ENCODE measurements around the gene FHOD3.
A peak's percentile ranks its signal among the peaks of the same experiment; 100 is the strongest.
"Not testable (repeated sequence)": the region's sequence is repeated elsewhere in the genome, so short reads cannot be mapped to it uniquely, and the experiment has no call there.

Gene FHOD3

GRCh38 chr18:36450264-36450663 is 152.8 kb downstream of the FHOD3 start:
- DNase-seq (ENCODE audit: low read depth), result no peak

- DNase-seq (ENCODE audit: low read depth), result no peak
Measured at GRCh38 chr18:36451454-36452251, 154.1 kb downstream of the FHOD3 start.

- no peak for DNase-seq (ENCODE audit: low read depth)
Measured at GRCh38 chr18:36454245-36454644, 156.7 kb downstream of the FHOD3 start.

- DNase-seq (ENCODE audit: low read depth), result no peak
Measured at GRCh38 chr18:36454848-36455458, 157.4 kb downstream of the FHOD3 start.

- DNase-seq (ENCODE audit: low read depth), result no peak
Measured at GRCh38 chr18:36455931-36456330, 158.4 kb downstream of the FHOD3 start.

- no peak for DNase-seq (ENCODE audit: low read depth)
Measured at GRCh38 chr18:36456622-36457021, 159.1 kb downstream of the FHOD3 start.

- DNase-seq (ENCODE audit: low read depth), result no peak
Measured at GRCh38 chr18:36457683-36458082, 160.2 kb downstream of the FHOD3 start.

- DNase-seq (ENCODE audit: low read depth), result no peak
Measured at GRCh38 chr18:36458306-36458705, 160.8 kb downstream of the FHOD3 start.

- DNase-seq (ENCODE audit: low read depth), result no peak
Measured at GRCh38 chr18:36459203-36459602, 161.7 kb downstream of the FHOD3 start.

GRCh38 chr18:36459786-36460185 is 162.3 kb downstream of the FHOD3 start:
- DNase-seq (ENCODE audit: low read depth), result no peak

- no peak for DNase-seq (ENCODE audit: low read depth)
Measured at GRCh38 chr18:36460324-36460850, 162.9 kb downstream of the FHOD3 start.

GRCh38 chr18:36460854-36461253 is 163.3 kb downstream of the FHOD3 start:
- no peak for DNase-seq (ENCODE audit: low read depth)

GRCh38 chr18:36461551-36461987 is 164.1 kb downstream of the FHOD3 start:
- DNase-seq (ENCODE audit: low read depth), result no peak

- not testable (repeated sequence) for DNase-seq (ENCODE audit: low read depth)
Measured at GRCh38 chr18:36463516-36463915, 166.0 kb downstream of the FHOD3 start.

GRCh38 chr18:36464126-36464651 is 166.7 kb downstream of the FHOD3 start:
- DNase-seq (ENCODE audit: low read depth), result peak; percentile 34

- no peak for DNase-seq (ENCODE audit: low read depth)
Measured at GRCh38 chr18:36465276-36465675, 167.8 kb downstream of the FHOD3 start.

GRCh38 chr18:36465970-36466369 is 168.5 kb downstream of the FHOD3 start:
- DNase-seq (ENCODE audit: low read depth), result no peak

- no peak for DNase-seq (ENCODE audit: low read depth)
Measured at GRCh38 chr18:36467614-36468013, 170.1 kb downstream of the FHOD3 start.

- DNase-seq (ENCODE audit: low read depth), result no peak
Measured at GRCh38 chr18:36468161-36468560, 170.6 kb downstream of the FHOD3 start.

- no peak for DNase-seq (ENCODE audit: low read depth)
Measured at GRCh38 chr18:36469461-36469860, 171.9 kb downstream of the FHOD3 start.

- no peak for DNase-seq (ENCODE audit: low read depth)
Measured at GRCh38 chr18:36470896-36471295, 173.4 kb downstream of the FHOD3 start.

GRCh38 chr18:36471393-36471792 is 173.9 kb downstream of the FHOD3 start:
- DNase-seq (ENCODE audit: low read depth), result no peak

- DNase-seq (ENCODE audit: low read depth), result no peak
Measured at GRCh38 chr18:36476433-36476832, 178.9 kb downstream of the FHOD3 start.
